ENCODE results near the gene SPDYE18.
"Not testable (repeated sequence)": the region's sequence is repeated elsewhere in the genome, so short reads cannot be mapped to it uniquely, and the experiment has no call there.

SPDYE18 gene

GRCh38 chr7:77062557-77062956 lies at the start of gene SPDYE18:
SPDYE18 (minus strand) TSS chr7:77062558; CDS start chr7:77060512, 2,046 bp downstream.
- DNase-seq = not testable (repeated sequence)

- not testable (repeated sequence) for DNase-seq
These were observed 46.0 kb upstream of the SPDYE18 start for GRCh38 chr7:77108362-77108761.

GRCh38 chr7:77107659-77108058 lies 45.3 kb upstream of the SPDYE18 start:
- DNase-seq = not testable (repeated sequence)

- not testable (repeated sequence) for DNase-seq
These were observed 43.5 kb upstream of the SPDYE18 start for GRCh38 chr7:77105904-77106303.

GRCh38 chr7:77102671-77103070 lies 40.3 kb upstream of the SPDYE18 start:
- not testable (repeated sequence) for DNase-seq

- not testable (repeated sequence) for DNase-seq
These were observed 38.8 kb upstream of the SPDYE18 start for GRCh38 chr7:77101187-77101586.

- not testable (repeated sequence) for DNase-seq
These were observed 38.1 kb upstream of the SPDYE18 start for GRCh38 chr7:77100501-77100900.

GRCh38 chr7:77092301-77092700 lies 29.9 kb upstream of the SPDYE18 start:
- DNase-seq = not testable (repeated sequence)

- not testable (repeated sequence) for DNase-seq
These were observed 19.8 kb upstream of the SPDYE18 start for GRCh38 chr7:77082192-77082591.

GRCh38 chr7:77080236-77080635 lies 17.9 kb upstream of the SPDYE18 start:
- DNase-seq = not testable (repeated sequence)

- not testable (repeated sequence) for DNase-seq
These were observed 17.3 kb upstream of the SPDYE18 start for GRCh38 chr7:77079624-77080023.

- not testable (repeated sequence) for DNase-seq
These were observed 16.8 kb upstream of the SPDYE18 start for GRCh38 chr7:77079112-77079511.

- not testable (repeated sequence) for DNase-seq
These were observed 14.7 kb upstream of the SPDYE18 start for GRCh38 chr7:77077060-77077459.

GRCh38 chr7:77074786-77075396 lies 12.5 kb upstream of the SPDYE18 start:
- not testable (repeated sequence) for DNase-seq

GRCh38 chr7:77071108-77071507 lies 8.8 kb upstream of the SPDYE18 start:
- DNase-seq = not testable (repeated sequence)

GRCh38 chr7:77065869-77066268 lies 3.5 kb upstream of the SPDYE18 start:
- DNase-seq = not testable (repeated sequence)

- DNase-seq = not testable (repeated sequence)
These were observed 1.4 kb upstream of the SPDYE18 start for GRCh38 chr7:77063732-77064131.

GRCh38 chr7:77032261-77032660 lies 30.1 kb downstream of the SPDYE18 start, which contains the start of gene SPDYE17:
SPDYE17 (minus strand) TSS chr7:77032361; CDS start chr7:77030570, 1,791 bp downstream.
- DNase-seq = not testable (repeated sequence)

GRCh38 chr7:77026349-77026748 lies 36.0 kb downstream of the SPDYE18 start:
- not testable (repeated sequence) for DNase-seq

- DNase-seq = not testable (repeated sequence)
These were observed 52.2 kb downstream of the SPDYE18 start for GRCh38 chr7:77010074-77010680.

GRCh38 chr7:77008000-77008399 lies 54.4 kb downstream of the SPDYE18 start:
- DNase-seq = not testable (repeated sequence)

- DNase-seq = not testable (repeated sequence)
These were observed 55.9 kb downstream of the SPDYE18 start for GRCh38 chr7:77006127-77007110.
